GM23248 (cell line): ENCODE measurements around the gene ASB5.

Experiments used
- EZH2 ChIP-seq: fragments of 200-600 bp; sonication (generic); IDR thresholded peaks from 2 replicates; pipeline ENCODE4 v1.6.1; 2018; ENCODE audit warnings: antibody characterized with exemption, mild to moderate bottlenecking; ENCODE audit not compliant: insufficient read depth, poor library complexity, severe bottlenecking
- EZH2phosphoT487 ChIP-seq: fragments of 200-600 bp; sonication (generic); IDR thresholded peaks from 2 replicates; pipeline ENCODE4 v1.6.1; 2018; ENCODE audit warnings: antibody characterized with exemption, moderate library complexity, mild to moderate bottlenecking, low read depth; ENCODE audit not compliant: insufficient read depth

DNA sequence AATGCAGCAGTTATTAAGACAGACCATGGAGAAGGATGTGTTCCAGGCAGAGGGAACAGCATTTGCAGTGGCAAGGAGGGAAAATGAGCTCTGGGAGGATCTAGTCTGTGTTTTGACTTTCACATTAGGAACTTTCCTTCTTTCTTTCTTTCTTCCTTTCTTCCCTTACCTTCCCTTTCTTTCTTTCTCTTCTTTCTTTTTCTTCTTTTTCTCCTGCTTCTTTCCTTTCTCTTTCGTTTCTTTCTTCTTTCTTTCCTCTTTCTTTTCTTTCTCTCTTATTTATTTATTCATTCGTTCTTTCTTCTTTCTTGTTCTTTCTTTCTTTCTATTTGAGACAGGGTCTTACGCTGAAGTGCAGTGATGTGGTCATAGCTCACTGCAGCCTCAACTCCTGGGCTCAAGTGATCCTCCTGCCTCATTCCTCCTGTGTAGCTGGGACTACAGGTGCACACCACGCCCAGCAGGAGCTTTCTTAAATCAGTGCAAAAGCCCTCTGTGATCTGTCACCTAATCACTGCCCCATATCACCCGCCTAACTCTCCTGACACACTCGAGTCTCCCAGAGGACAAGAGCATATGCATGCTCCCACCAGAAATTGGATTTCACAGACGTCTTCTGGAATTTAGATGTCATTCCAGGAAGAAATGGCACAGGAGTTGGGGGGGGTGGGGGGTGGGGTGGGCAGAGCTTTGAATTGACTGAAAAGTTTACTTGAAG lies 58.3 kb downstream of the ASB5 start:
- TF ChIP-seq EZH2, result no peak
- TF ChIP-seq EZH2phosphoT487, result no peak
